ENCODE data around the gene FAM9A.

FAM9A gene

GRCh38 chrX:8801041-8801599, at the start of gene FAM9A:
Gene FAM9A (minus strand): TSS chrX:8801383. CDS start chrX:8800171, 1,212 bp downstream.
- DNase-seq: no peak

- no peak for DNase-seq
Observed at GRCh38 chrX:8850478-8850877, 49.3 kb upstream of the FAM9A start.

- DNase-seq: no peak
Observed at GRCh38 chrX:8849945-8850344, 48.8 kb upstream of the FAM9A start.

- DNase-seq: no peak
Observed at GRCh38 chrX:8849458-8849857, 48.3 kb upstream of the FAM9A start.

GRCh38 chrX:8848911-8849310, 47.7 kb upstream of the FAM9A start:
- no peak for DNase-seq

GRCh38 chrX:8848441-8848840, 47.3 kb upstream of the FAM9A start:
- no peak for DNase-seq

- no peak for DNase-seq
Observed at GRCh38 chrX:8847360-8847759, 46.2 kb upstream of the FAM9A start.

GRCh38 chrX:8846266-8846665, 45.1 kb upstream of the FAM9A start:
- DNase-seq: no peak

GRCh38 chrX:8845469-8845868, 44.3 kb upstream of the FAM9A start:
- no peak for DNase-seq

- DNase-seq: no peak
Observed at GRCh38 chrX:8845060-8845459, 43.9 kb upstream of the FAM9A start.

- DNase-seq: no peak
Observed at GRCh38 chrX:8844157-8844556, 43.0 kb upstream of the FAM9A start.

GRCh38 chrX:8841911-8842310, 40.7 kb upstream of the FAM9A start:
- DNase-seq: no peak

GRCh38 chrX:8834392-8834791, 33.2 kb upstream of the FAM9A start:
- no peak for DNase-seq

- no peak for DNase-seq
Observed at GRCh38 chrX:8832582-8833378, 31.6 kb upstream of the FAM9A start.

- no peak for DNase-seq
Observed at GRCh38 chrX:8823698-8824097, 22.5 kb upstream of the FAM9A start.

GRCh38 chrX:8822002-8822401, 20.8 kb upstream of the FAM9A start:
- DNase-seq: no peak

- no peak for DNase-seq
Observed at GRCh38 chrX:8820910-8821527, 19.8 kb upstream of the FAM9A start.

- no peak for DNase-seq
Observed at GRCh38 chrX:8815460-8816065, 14.4 kb upstream of the FAM9A start.

- no peak for DNase-seq
Observed at GRCh38 chrX:8813036-8813435, 11.9 kb upstream of the FAM9A start.

GRCh38 chrX:8811611-8812010, 10.4 kb upstream of the FAM9A start:
- no peak for DNase-seq

- DNase-seq: no peak
Observed at GRCh38 chrX:8808661-8809060, 7.5 kb upstream of the FAM9A start.

GRCh38 chrX:8805974-8806373, 4.8 kb upstream of the FAM9A start:
- no peak for DNase-seq

GRCh38 chrX:8805046-8805445, 3.9 kb upstream of the FAM9A start:
- no peak for DNase-seq

- DNase-seq: no peak
Observed at GRCh38 chrX:8803326-8803725, 2.1 kb upstream of the FAM9A start.

Data from amniotic stem cell (primary cell).